Measurements from ENCODE around the gene CELF4. TPM values are rescaled to one million over a fixed set of nuclear protein-coding genes. Genes with fewer than 3 reads are reported as not detected.

The CELF4 gene
- total and polyA plus RNA-seq, 2 experiments from 2014 or later = 1.6 to 2.1 TPM

- Histone ChIP-seq H3K4me1 (ENCODE audit: low read depth) (no peaks in the 10 kb centered on the region), H3K27ac (no peak overlapping the region), H3K27me3 (peaks cover 25% of the 10 kb centered on the region), H3K9me3 (ENCODE audit: low read depth) (no peaks in the 10 kb centered on the region), H3K36me3 (no peaks in the 10 kb centered on the region), H3K4me3 (no peak overlapping the region)
- DNase-seq (ENCODE audit: low read depth in 1 of 2, low spot score in 1 of 2) = no peak
- TF ChIP-seq CTCF (IDR thresholded peaks at IDR 0.05; ENCODE audit: low read depth, low read length) = no peak
Measured at GRCh38 chr18:37244618-37245017, 321.0 kb downstream of the CELF4 start.

- no peak overlapping the region for H3K27ac ChIP-seq
- no peak overlapping the region for H3K4me3 ChIP-seq
- no peak for TF ChIP-seq CTCF (IDR thresholded peaks at IDR 0.05; ENCODE audit: low read depth, low read length)
- H3K36me3 ChIP-seq = no peaks in the 10 kb centered on the region
- H3K27me3 ChIP-seq = peaks cover 25% of the 10 kb centered on the region
- H3K4me1 ChIP-seq (ENCODE audit: low read depth) = no peaks in the 10 kb centered on the region
- no peaks in the 10 kb centered on the region for H3K9me3 ChIP-seq (ENCODE audit: low read depth)
- no peak for DNase-seq (ENCODE audit: low read depth in 1 of 2, low spot score in 1 of 2)
Measured at GRCh38 chr18:37243741-37244140, 321.9 kb downstream of the CELF4 start.

- no peak overlapping the region for H3K4me3 ChIP-seq
- DNase-seq (ENCODE audit: low read depth in 1 of 2, low spot score in 1 of 2) = no peak
- no peak for TF ChIP-seq CTCF (IDR thresholded peaks at IDR 0.05; ENCODE audit: low read depth, low read length)
- H3K36me3 ChIP-seq = no peaks in the 10 kb centered on the region
- no peaks in the 10 kb centered on the region for H3K4me1 ChIP-seq (ENCODE audit: low read depth)
- H3K27me3 ChIP-seq = peaks cover 25% of the 10 kb centered on the region
- no peak overlapping the region for H3K27ac ChIP-seq
- no peaks in the 10 kb centered on the region for H3K9me3 ChIP-seq (ENCODE audit: low read depth)
Measured at GRCh38 chr18:37242826-37243560, 322.6 kb downstream of the CELF4 start.

- Histone ChIP-seq H3K4me3 (no peak overlapping the region), H3K27me3 (peaks cover 25% of the 10 kb centered on the region), H3K27ac (no peak overlapping the region), H3K36me3 (no peaks in the 10 kb centered on the region), H3K9me3 (ENCODE audit: low read depth) (no peaks in the 10 kb centered on the region), H3K4me1 (ENCODE audit: low read depth) (no peaks in the 10 kb centered on the region)
- TF ChIP-seq CTCF (IDR thresholded peaks at IDR 0.05; ENCODE audit: low read depth, low read length) = no peak
- no peak for DNase-seq (ENCODE audit: low read depth in 1 of 2, low spot score in 1 of 2)
Measured at GRCh38 chr18:37242091-37242490, 323.5 kb downstream of the CELF4 start.

- Histone ChIP-seq H3K4me1 (ENCODE audit: low read depth) (no peaks in the 10 kb centered on the region), H3K27ac (no peak overlapping the region), H3K9me3 (ENCODE audit: low read depth) (no peaks in the 10 kb centered on the region), H3K27me3 (peaks cover 4% of the 10 kb centered on the region), H3K4me3 (no peak overlapping the region), H3K36me3 (no peaks in the 10 kb centered on the region)
- no peak for TF ChIP-seq CTCF (IDR thresholded peaks at IDR 0.05; ENCODE audit: low read depth, low read length)
- DNase-seq (ENCODE audit: low read depth in 1 of 2, low spot score in 1 of 2) = no peak
Measured at GRCh38 chr18:37238282-37239108, 327.1 kb downstream of the CELF4 start.
